GM12878 (cell line): ENCODE measurements around the gene SLC6A1. TPM values are rescaled to one million over a fixed set of nuclear protein-coding genes. Genes with fewer than 3 reads are reported as not detected.

ENCODE experiments used
- CBX5 ChIP-seq: sonication (generic); IDR thresholded peaks from 2 replicates; pipeline ENCODE4 v1.6.1; 2016; ENCODE audit warnings: low read depth, moderate library complexity, mild to moderate bottlenecking, inconsistent platforms
- CHD2 ChIP-seq: IDR thresholded peaks from 2 replicates; pipeline ENCODE4 v1.6.1; 2011; ENCODE audit warnings: low read depth, low read length, improper control_type of control experiment, borderline replicate concordance
- FOXM1 ChIP-seq: IDR thresholded peaks from 2 replicates; pipeline ENCODE4 v1.6.1; 2012; ENCODE audit warnings: low read depth, mild to moderate bottlenecking, inconsistent platforms, low read length, moderate library complexity
- IKZF2 ChIP-seq, 2 experiments: fragments of 450-650 bp; IDR thresholded peaks; 2 replicates each; pipeline ENCODE4 v1.6.1; 2017; ENCODE audit warnings: mild to moderate bottlenecking in 2 of 2, moderate library complexity in 2 of 2
- IRF4 ChIP-seq: IDR thresholded peaks from 2 replicates; pipeline ENCODE4 v1.6.1; 2011; ENCODE audit warnings: low read depth, low read length
- KAT2A ChIP-seq: conservative IDR thresholded peaks from 2 replicates; pipeline ENCODE4 v1.6.1; 2011; ENCODE audit warnings: low read depth, low read length; ENCODE audit not compliant: control insufficient read depth
- PAX5 ChIP-seq: IDR thresholded peaks from 2 replicates; pipeline ENCODE4 v1.6.1; 2011; ENCODE audit warnings: low read depth, low read length, borderline replicate concordance
- RFX5 ChIP-seq: IDR thresholded peaks from 2 replicates; pipeline ENCODE4 v1.6.1; 2011; ENCODE audit warnings: low read depth, low read length, improper control_type of control experiment
- SUZ12 ChIP-seq: fragments of 200-600 bp; sonication (generic); IDR thresholded peaks from one replicate; pipeline ENCODE4 v1.6.1; 2018; ENCODE audit warnings: antibody characterized with exemption, mild to moderate bottlenecking; ENCODE audit not compliant: unreplicated experiment
- TAF1 ChIP-seq: IDR thresholded peaks from 2 replicates; pipeline ENCODE4 v1.6.1; 2011; ENCODE audit warnings: mild to moderate bottlenecking, low read depth, low read length, borderline replicate concordance
- TBL1XR1 ChIP-seq: IDR thresholded peaks from 2 replicates; pipeline ENCODE4 v1.6.1; 2012; ENCODE audit warnings: low read depth, low read length, improper control_type of control experiment
- ZBED1 ChIP-seq: IDR thresholded peaks from 2 replicates; pipeline ENCODE4 v1.6.1; 2016; ENCODE audit warnings: borderline replicate concordance
- polyA plus RNA-seq, 11 experiments: library from polyadenylated mRNA; depleted of rRNA in 4 of 11; unstranded in 6 of 11; stranded (reverse) in 5 of 11; fragments of >200 nt; fragmentation: Nextera tagmentation in 4 of 11; fragmentation: Illumina TruSeq in 1 of 11; extraction: Ambion mirVana in 4 of 11; extraction: Trizol in 1 of 11; gene quantifications; 1 replicate in 1 of 11; 2 replicates in 10 of 11; pipeline versions ENCODE4 v1.2.1 to v1.2.3, GENCODE V29; 2011 to 2016; ENCODE audit warnings: inconsistent platforms in 2 of 11, missing spikeins in 2 of 11, low read depth in 1 of 11
- total RNA-seq, 4 experiments: library from RNA; depleted of rRNA in 3 of 4; stranded (reverse); fragments of >200 nt in 3 of 4; fragmentation: Illumina TruSeq in 1 of 4; extraction: Trizol in 1 of 4; gene quantifications; 2 replicates each; pipeline versions ENCODE4 v1.2.1 to v1.2.3, GENCODE V29; 2013 to 2021
- TF ChIP-seq, protein P1 (sequence below): fragments of 150-350 bp; IDR thresholded peaks from 2 replicates; pipeline ENCODE4 v1.6.1; 2016; ENCODE audit warnings: low read depth, low read length
- TF ChIP-seq, protein P2 (sequence below): fragments of 450-650 bp; IDR thresholded peaks from 2 replicates; pipeline ENCODE4 v1.6.1; 2017; ENCODE audit warnings: antibody characterized with exemption, mild to moderate bottlenecking, moderate library complexity

SLC6A1 gene
- total and polyA plus RNA-seq, 10 of the 15 experiments (the other 5 are each of a cell fraction or from before 2014, with no cell fraction given) = not detected

DNA sequence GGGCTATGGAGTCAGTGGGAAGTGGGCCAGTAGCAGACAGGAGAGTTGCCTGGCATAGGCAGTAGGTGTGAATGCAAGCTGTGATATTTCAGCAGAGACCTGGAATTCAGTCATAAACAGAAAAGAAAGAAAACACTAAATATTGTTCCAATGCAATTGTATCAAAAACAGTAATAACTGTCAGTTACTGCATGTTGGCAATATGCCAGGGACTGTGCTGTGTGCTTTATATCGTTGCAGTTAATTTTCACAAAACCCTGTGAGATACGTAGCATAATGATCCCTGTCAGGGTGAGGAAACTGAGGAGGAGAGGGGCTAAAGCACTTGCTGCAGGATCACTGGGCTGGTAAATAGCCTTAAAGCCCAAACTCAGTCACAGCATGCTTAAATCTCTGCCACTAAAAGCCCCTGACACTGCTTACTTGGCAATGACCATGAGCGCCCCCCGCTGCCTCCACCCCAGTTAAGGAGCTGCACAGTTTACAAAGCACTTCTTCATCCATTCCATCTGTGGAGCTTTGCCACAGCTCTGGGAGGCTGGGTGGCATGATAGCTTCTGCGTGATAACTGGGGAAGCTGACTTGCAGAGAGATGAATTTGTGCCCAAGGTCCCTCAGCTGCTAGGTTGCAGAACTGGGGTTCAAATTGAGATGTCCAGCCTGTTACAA, 3.9 kb downstream of the SLC6A1 start (continued):
- TF ChIP-seq, protein P1, sequence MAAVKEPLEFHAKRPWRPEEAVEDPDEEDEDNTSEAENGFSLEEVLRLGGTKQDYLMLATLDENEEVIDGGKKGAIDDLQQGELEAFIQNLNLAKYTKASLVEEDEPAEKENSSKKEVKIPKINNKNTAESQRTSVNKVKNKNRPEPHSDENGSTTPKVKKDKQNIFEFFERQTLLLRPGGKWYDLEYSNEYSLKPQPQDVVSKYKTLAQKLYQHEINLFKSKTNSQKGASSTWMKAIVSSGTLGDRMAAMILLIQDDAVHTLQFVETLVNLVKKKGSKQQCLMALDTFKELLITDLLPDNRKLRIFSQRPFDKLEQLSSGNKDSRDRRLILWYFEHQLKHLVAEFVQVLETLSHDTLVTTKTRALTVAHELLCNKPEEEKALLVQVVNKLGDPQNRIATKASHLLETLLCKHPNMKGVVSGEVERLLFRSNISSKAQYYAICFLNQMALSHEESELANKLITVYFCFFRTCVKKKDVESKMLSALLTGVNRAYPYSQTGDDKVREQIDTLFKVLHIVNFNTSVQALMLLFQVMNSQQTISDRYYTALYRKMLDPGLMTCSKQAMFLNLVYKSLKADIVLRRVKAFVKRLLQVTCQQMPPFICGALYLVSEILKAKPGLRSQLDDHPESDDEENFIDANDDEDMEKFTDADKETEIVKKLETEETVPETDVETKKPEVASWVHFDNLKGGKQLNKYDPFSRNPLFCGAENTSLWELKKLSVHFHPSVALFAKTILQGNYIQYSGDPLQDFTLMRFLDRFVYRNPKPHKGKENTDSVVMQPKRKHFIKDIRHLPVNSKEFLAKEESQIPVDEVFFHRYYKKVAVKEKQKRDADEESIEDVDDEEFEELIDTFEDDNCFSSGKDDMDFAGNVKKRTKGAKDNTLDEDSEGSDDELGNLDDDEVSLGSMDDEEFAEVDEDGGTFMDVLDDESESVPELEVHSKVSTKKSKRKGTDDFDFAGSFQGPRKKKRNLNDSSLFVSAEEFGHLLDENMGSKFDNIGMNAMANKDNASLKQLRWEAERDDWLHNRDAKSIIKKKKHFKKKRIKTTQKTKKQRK = no peak
- TF ChIP-seq TBL1XR1 (no peak), CHD2 (no peak), CBX5 (no peak), TAF1 (no peak), IKZF2 (IDR thresholded peaks at IDR 0.05) (no peak), SUZ12 (no peak), IRF4 (no peak), FOXM1 (no peak), PAX5 (no peak), KAT2A (no peak), RFX5 (no peak), ZBED1 (no peak)
- TF ChIP-seq, protein P2, sequence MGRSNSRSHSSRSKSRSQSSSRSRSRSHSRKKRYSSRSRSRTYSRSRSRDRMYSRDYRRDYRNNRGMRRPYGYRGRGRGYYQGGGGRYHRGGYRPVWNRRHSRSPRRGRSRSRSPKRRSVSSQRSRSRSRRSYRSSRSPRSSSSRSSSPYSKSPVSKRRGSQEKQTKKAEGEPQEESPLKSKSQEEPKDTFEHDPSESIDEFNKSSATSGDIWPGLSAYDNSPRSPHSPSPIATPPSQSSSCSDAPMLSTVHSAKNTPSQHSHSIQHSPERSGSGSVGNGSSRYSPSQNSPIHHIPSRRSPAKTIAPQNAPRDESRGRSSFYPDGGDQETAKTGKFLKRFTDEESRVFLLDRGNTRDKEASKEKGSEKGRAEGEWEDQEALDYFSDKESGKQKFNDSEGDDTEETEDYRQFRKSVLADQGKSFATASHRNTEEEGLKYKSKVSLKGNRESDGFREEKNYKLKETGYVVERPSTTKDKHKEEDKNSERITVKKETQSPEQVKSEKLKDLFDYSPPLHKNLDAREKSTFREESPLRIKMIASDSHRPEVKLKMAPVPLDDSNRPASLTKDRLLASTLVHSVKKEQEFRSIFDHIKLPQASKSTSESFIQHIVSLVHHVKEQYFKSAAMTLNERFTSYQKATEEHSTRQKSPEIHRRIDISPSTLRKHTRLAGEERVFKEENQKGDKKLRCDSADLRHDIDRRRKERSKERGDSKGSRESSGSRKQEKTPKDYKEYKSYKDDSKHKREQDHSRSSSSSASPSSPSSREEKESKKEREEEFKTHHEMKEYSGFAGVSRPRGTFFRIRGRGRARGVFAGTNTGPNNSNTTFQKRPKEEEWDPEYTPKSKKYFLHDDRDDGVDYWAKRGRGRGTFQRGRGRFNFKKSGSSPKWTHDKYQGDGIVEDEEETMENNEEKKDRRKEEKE = no peak
